ENCODE measurements around the gene WIF1. TPM values are rescaled to one million over a fixed set of nuclear protein-coding genes. Genes with fewer than 3 reads are reported as not detected.

WIF1 gene
- total and polyA plus RNA-seq, 10 of the 15 experiments (the other 5 are each of a cell fraction or from before 2014, with no cell fraction given): 0.04 to 0.05 (median 0.05) TPM; not detected in 7

DNA sequence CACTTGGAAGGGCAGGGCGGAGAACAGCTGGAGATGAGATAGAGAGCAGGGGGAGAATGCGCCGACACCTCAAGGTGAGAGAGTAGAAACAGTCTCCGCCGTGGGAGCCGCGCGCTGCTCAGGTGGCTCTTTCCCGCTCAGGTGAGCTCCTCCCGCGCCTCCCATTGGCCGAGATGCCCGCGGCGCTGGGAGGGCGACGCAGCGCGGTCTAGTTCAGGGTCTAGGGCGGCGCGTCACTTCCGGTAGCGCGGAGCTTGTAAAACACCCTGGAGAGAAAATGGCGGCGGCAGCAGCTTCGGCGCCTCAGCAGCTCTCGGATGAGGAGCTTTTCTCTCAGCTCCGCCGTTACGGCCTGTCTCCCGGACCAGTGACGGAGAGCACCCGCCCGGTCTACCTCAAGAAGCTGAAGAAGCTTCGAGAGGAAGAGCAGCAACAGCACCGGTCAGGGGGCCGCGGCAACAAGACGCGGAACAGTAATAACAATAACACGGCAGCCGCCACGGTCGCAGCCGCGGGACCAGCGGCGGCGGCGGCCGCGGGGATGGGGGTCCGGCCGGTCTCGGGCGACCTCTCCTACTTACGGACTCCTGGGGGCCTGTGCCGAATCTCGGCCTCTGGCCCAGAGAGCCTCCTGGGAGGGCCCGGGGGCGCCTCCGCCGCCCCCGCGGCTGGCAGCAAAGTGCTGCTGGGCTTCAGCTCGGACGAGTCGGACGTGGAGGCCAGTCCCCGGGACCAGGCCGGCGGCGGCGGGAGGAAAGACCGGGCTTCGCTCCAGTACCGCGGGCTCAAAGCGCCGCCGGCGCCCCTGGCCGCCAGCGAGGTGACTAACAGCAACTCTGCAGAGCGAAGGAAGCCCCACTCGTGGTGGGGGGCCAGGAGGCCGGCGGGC lies 48.5 kb upstream of the WIF1 start, which contains the start of gene LEMD3 (continued):
- TF ChIP-seq HSF1 (IDR thresholded peaks at IDR 0.05; ENCODE audit: low read depth, low read length): no peak
- no peak for TF ChIP-seq SUZ12 (IDR thresholded peaks at IDR 0.05; ENCODE audit: unreplicated experiment)
- TF ChIP-seq, protein P1, sequence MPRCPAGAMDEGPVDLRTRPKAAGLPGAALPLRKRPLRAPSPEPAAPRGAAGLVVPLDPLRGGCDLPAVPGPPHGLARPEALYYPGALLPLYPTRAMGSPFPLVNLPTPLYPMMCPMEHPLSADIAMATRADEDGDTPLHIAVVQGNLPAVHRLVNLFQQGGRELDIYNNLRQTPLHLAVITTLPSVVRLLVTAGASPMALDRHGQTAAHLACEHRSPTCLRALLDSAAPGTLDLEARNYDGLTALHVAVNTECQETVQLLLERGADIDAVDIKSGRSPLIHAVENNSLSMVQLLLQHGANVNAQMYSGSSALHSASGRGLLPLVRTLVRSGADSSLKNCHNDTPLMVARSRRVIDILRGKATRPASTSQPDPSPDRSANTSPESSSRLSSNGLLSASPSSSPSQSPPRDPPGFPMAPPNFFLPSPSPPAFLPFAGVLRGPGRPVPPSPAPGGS (IDR thresholded peaks at IDR 0.05; ENCODE audit: borderline replicate concordance, insufficient read depth, low read depth, low read length, poor library complexity, severe bottlenecking): peak; percentile 41
- TF ChIP-seq POLR2AphosphoS5 (IDR thresholded peaks at IDR 0.05; ENCODE audit: low read length): peak; percentile 95

- peaks cover 4% of the 10 kb centered on the region; the same call in 1 of the 2 replicates for H4K20me1 ChIP-seq (ENCODE audit: control insufficient read depth, insufficient read depth)
- RAD21 ChIA-PET (ENCODE audit: unreplicated experiment): interaction anchor here (0.6 to 9.1 kb wide), 25 partner anchors 9 to 734 kb away, joined by 3 to 91 read pairs (median 6); no protein-coding TSS in a partner anchor
- CTCF ChIA-PET: interaction anchor here (0.7 to 2.7 kb wide), 12 partner anchors 9 to 373 kb away, joined by 3 to 27 read pairs (median 9); partner anchors contain the start of gene WIF1
- FAIRE-seq (no peak), ATAC-seq (peak; percentile 1; the same call in 1 of the 3 replicates), DNase-seq (ENCODE audit: low read depth, low spot score) (no peak)
- peaks cover 5% of the 10 kb centered on the region for H3K4me1 ChIP-seq (ENCODE audit: control insufficient read depth, insufficient read depth, low read length)
- in situ Hi-C loops (cut with MboI) (no loop called here), intact Hi-C loops (cut with micrococcal nuclease; ENCODE audit: unreplicated experiment) (loop anchor here (10.0 kb wide), 1 partner anchor 554 kb away; the partner anchor contains the start of gene RASSF3)
- peak overlapping the region; percentile 77 for H3K4me2 ChIP-seq (ENCODE audit: control insufficient read depth, insufficient read depth)
- POLR2A ChIA-PET: interaction anchor here (0.8 to 6.3 kb wide), 18 partner anchors 9 to 559 kb away, joined by 3 to 63 read pairs (median 4); no protein-coding TSS in a partner anchor
- BruUV-seq (replicated peaks): TSS peak; percentile 90
- peak overlapping the region; percentile 86 for H3K4me3 ChIP-seq
- peak overlapping the region; percentile 82 for H3K9ac ChIP-seq (ENCODE audit: control insufficient read depth, insufficient read depth, low read length)
- H3K27me3 ChIP-seq (replicated peaks in 1 of 2; ENCODE audit: control insufficient read depth in 2 of 2, insufficient read depth in 2 of 2, low read length in 1 of 2): no peaks in the 10 kb centered on the region
- peaks cover 0 to 5% of the 10 kb centered on the region in 2 experiments; a peak in 1 of 4 replicates for H3K36me3 ChIP-seq (ENCODE audit: control insufficient read depth in 2 of 2, insufficient read depth in 2 of 2, low read length in 1 of 2)
- 2% methylated on average over 11 of the region's 11 CpGs for whole genome bisulfite sequencing (ENCODE audit: insufficient coverage, insufficient replicate concordance, low lambda C conversion rate, missing lambda C conversion rate)
- no peaks in the 10 kb centered on the region; the same call in 2 of the 3 replicates for H3K9me3 ChIP-seq (replicated peaks; ENCODE audit: control insufficient read depth, insufficient read depth, low read length)
- H3K27ac ChIP-seq (ENCODE audit: control insufficient read depth, insufficient read depth): peak overlapping the region; percentile 83
- SMC1A ChIA-PET (ENCODE audit: uncharacterized antibody, unreplicated experiment): interaction anchor here (0.6 to 8.3 kb wide), 29 partner anchors 12 to 628 kb away, joined by 3 to 155 read pairs (median 3); no protein-coding TSS in a partner anchor
- H2AFZ ChIP-seq (ENCODE audit: control insufficient read depth, low read depth, low read length): peak overlapping the region; percentile 87
- H3K79me2 ChIP-seq (ENCODE audit: control insufficient read depth, insufficient read depth, low read length): peaks cover 51% of the 10 kb centered on the region
- TF ChIP-seq FOS (IDR thresholded peaks at IDR 0.05; ENCODE audit: borderline replicate concordance, extremely low read depth, insufficient read length) (no peak), TCF7 (IDR thresholded peaks at IDR 0.05; ENCODE audit: borderline replicate concordance) (no peak), PKNOX1 (IDR thresholded peaks at IDR 0.05) (peak; percentile 53), MTA2 (IDR thresholded peaks at IDR 0.05; ENCODE audit: low read depth) (0 out of 2 replicates have a peak, but pooled peaks have one; percentile 21), SMAD1 (IDR thresholded peaks at IDR 0.05; ENCODE audit: low read depth, partially characterized antibody) (peak; percentile 50), DPF2 (IDR thresholded peaks at IDR 0.05) (no peak), IKZF2 (IDR thresholded peaks at IDR 0.05) (0 out of 4 replicates have a peak, but pooled peaks of 1 of the 2 experiments have one; percentile 31), MLLT1 (IDR thresholded peaks at IDR 0.05) (0 out of 2 replicates have a peak, but pooled peaks have one; percentile 88), TAF1 (IDR thresholded peaks at IDR 0.05; ENCODE audit: borderline replicate concordance, low read depth, low read length) (no peak)
These were observed 47.7 kb upstream of the WIF1 start for GRCh38 chr12:65168681-65169319.
